ENCODE results near the gene MICAL2. TPM values are rescaled to one million over a fixed set of nuclear protein-coding genes. Genes with fewer than 3 reads are reported as not detected.

Gene MICAL2
- total and polyA plus RNA-seq, 2 of the 13 experiments (the other 11 are each of a cell fraction or from before 2014, with no cell fraction given): 0.78 to 1.1 TPM

DNA sequence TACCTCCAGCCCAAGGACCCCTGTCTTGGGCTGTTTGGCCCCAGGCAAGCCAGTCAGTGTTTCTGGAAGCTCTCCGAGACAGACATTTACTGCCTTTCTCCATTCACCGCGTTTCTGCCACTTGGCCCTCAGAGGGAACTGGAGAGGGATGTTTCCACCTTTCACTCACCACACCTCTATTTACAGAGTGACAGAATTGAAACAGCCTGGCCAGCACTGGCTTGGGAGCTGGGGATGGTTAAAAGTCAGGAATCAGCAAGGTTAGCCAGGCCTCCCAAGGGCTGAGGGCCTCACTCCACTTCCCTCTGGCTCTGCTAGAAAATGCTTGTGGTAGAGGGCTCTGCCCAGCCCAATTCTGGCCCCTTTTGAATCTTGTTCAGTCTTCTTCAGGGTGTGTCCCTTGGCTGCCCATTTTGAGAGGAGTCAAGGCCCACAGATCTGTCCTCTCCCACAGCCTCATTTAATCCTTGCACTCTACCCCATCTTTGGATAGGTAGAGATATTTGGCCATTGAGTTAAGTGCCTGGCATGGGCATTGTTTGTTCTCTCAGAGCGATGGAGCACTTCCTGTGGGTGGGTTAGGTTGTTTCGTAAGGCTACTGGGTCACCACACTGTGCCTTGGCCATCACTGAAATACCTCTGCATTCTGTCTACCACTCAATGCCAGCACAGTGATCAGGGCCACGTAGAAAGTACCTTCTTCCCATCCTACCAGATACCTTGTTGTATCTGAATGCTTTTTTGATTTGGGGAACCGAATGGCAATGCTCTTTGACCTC is 119.2 kb downstream of the MICAL2 start:
- in situ Hi-C loops (cut with HindIII; ENCODE audit: extremely low pct_ligation_motif_present, low pct_unique_long_range_greater_than_20kb): loop anchor here (10.0 kb wide), 1 partner anchor 115 kb away; the partner anchor contains the start of gene MICAL2
- H2AFZ ChIP-seq (ENCODE audit: low read length): no peak overlapping the region
- 61% methylated on average over 7 of the region's 7 CpGs for WGBS (ENCODE audit: low lambda C conversion rate)
- H3K4me2 ChIP-seq (ENCODE audit: low read depth, low read length): no peak overlapping the region
- no peak for DNase-seq (ENCODE audit: low spot score)
- no peaks in the 10 kb centered on the region for H3K9me3 ChIP-seq (ENCODE audit: low read length)
- H3K27ac ChIP-seq (ENCODE audit: extremely low read length, insufficient read depth, low read length): no peak overlapping the region
- H3K79me2 ChIP-seq (ENCODE audit: insufficient read depth, low read length): no peaks in the 10 kb centered on the region
- FAIRE-seq: no peak
- ATAC-seq: no peak
- H4K20me1 ChIP-seq (ENCODE audit: insufficient read depth, low read length): no peaks in the 10 kb centered on the region
- no peak overlapping the region for H3K4me3 ChIP-seq (replicated peaks in 1 of 3; ENCODE audit: insufficient read depth in 1 of 3, low read depth in 2 of 3, low read length in 3 of 3)
- peaks cover 9% of the 10 kb centered on the region; the same call in 1 of the 2 replicates for H3K4me1 ChIP-seq (ENCODE audit: insufficient read depth, low read length)
- intact Hi-C loops (cut with micrococcal nuclease; ENCODE audit: unreplicated experiment): loop anchor here (10.0 kb wide), 3 partner anchors 65 to 295 kb away; no protein-coding TSS in a partner anchor
- no TSS peak for BruUV-seq (replicated peaks)
- no peaks in the 10 kb centered on the region for H3K27me3 ChIP-seq (ENCODE audit: control insufficient read depth in 1 of 2, insufficient read depth in 2 of 2, low read length in 2 of 2)
- ChIA-PET POLR2A (no interaction called here), CTCF (ENCODE audit: low intra/inter-chr PET ratio, low total read pairs) (no interaction called here)
- H3K36me3 ChIP-seq (replicated peaks in 1 of 2; ENCODE audit: control insufficient read depth in 1 of 2, insufficient read depth in 2 of 2, low read length in 2 of 2): no peaks in the 10 kb centered on the region
- H3K9ac ChIP-seq (ENCODE audit: insufficient read depth, low read depth, low read length): no peak overlapping the region
- TF ChIP-seq, protein P1, sequence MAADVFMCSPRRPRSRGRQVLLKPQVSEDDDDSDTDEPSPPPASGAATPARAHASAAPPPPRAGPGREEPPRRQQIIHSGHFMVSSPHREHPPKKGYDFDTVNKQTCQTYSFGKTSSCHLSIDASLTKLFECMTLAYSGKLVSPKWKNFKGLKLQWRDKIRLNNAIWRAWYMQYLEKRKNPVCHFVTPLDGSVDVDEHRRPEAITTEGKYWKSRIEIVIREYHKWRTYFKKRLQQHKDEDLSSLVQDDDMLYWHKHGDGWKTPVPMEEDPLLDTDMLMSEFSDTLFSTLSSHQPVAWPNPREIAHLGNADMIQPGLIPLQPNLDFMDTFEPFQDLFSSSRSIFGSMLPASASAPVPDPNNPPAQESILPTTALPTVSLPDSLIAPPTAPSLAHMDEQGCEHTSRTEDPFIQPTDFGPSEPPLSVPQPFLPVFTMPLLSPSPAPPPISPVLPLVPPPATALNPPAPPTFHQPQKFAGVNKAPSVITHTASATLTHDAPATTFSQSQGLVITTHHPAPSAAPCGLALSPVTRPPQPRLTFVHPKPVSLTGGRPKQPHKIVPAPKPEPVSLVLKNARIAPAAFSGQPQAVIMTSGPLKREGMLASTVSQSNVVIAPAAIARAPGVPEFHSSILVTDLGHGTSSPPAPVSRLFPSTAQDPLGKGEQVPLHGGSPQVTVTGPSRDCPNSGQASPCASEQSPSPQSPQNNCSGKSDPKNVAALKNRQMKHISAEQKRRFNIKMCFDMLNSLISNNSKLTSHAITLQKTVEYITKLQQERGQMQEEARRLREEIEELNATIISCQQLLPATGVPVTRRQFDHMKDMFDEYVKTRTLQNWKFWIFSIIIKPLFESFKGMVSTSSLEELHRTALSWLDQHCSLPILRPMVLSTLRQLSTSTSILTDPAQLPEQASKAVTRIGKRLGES (CRISPR knock-in tag; IDR thresholded peaks at IDR 0.05; ENCODE audit: borderline replicate concordance): no peak
- no peak for TF ChIP-seq ZNF335 (CRISPR knock-in tag; IDR thresholded peaks at IDR 0.05)
- TF ChIP-seq ARNTL (CRISPR knock-in tag; IDR thresholded peaks at IDR 0.05): no peak
- no peak for TF ChIP-seq HDAC2 (CRISPR knock-in tag; IDR thresholded peaks at IDR 0.05)
- no peak for TF ChIP-seq HMGA1 (CRISPR knock-in tag; conservative IDR thresholded peaks at IDR 0.05)
- TF ChIP-seq, protein P2, sequence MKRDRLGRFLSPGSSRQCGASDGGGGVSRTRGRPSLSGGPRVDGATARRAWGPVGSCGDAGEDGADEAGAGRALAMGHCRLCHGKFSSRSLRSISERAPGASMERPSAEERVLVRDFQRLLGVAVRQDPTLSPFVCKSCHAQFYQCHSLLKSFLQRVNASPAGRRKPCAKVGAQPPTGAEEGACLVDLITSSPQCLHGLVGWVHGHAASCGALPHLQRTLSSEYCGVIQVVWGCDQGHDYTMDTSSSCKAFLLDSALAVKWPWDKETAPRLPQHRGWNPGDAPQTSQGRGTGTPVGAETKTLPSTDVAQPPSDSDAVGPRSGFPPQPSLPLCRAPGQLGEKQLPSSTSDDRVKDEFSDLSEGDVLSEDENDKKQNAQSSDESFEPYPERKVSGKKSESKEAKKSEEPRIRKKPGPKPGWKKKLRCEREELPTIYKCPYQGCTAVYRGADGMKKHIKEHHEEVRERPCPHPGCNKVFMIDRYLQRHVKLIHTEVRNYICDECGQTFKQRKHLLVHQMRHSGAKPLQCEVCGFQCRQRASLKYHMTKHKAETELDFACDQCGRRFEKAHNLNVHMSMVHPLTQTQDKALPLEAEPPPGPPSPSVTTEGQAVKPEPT (CRISPR knock-in tag; IDR thresholded peaks at IDR 0.05; ENCODE audit: low read depth): no peak
- TF ChIP-seq DR1 (CRISPR knock-in tag; IDR thresholded peaks at IDR 0.05): no peak
- TF ChIP-seq NR2F2 (IDR thresholded peaks at IDR 0.05; ENCODE audit: borderline replicate concordance, low read depth): no peak
- no peak for TF ChIP-seq KDM2A (CRISPR knock-in tag; IDR thresholded peaks at IDR 0.05; ENCODE audit: borderline replicate concordance, low read depth)
- TF ChIP-seq, protein P3, sequence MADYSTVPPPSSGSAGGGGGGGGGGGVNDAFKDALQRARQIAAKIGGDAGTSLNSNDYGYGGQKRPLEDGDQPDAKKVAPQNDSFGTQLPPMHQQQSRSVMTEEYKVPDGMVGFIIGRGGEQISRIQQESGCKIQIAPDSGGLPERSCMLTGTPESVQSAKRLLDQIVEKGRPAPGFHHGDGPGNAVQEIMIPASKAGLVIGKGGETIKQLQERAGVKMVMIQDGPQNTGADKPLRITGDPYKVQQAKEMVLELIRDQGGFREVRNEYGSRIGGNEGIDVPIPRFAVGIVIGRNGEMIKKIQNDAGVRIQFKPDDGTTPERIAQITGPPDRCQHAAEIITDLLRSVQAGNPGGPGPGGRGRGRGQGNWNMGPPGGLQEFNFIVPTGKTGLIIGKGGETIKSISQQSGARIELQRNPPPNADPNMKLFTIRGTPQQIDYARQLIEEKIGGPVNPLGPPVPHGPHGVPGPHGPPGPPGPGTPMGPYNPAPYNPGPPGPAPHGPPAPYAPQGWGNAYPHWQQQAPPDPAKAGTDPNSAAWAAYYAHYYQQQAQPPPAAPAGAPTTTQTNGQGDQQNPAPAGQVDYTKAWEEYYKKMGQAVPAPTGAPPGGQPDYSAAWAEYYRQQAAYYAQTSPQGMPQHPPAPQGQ (CRISPR knock-in tag; IDR thresholded peaks at IDR 0.05; ENCODE audit: borderline replicate concordance): no peak
